Left cardiac atrium (tissue), 4 donors: ENCODE data around the gene GALNT11. TPM values are rescaled to one million over a fixed set of nuclear protein-coding genes. Genes with fewer than 3 reads are reported as not detected.
"Not testable (repeated sequence)": the region's sequence is repeated elsewhere in the genome, so short reads cannot be mapped to it uniquely, and the experiment has no call there.

Experiments
- ATAC-seq, 2 donors: fragments of 200-7000 bp; cut with Tn5 transposase; one replicate each; pipeline ENCODE4 v1.9.1; 2020; ENCODE audit warnings: mild to moderate bottlenecking in 2 of 2, moderate library complexity in 2 of 2
- DNase-seq: peaks from one replicate; pipeline ENCODE4 v3.0.0-alpha.2; 2020
- intact Hi-C, 2 donors: fragments of 100-400 bp; cut with DNase I; formaldehyde crosslinking; loops; one replicate each; pipeline versions ENCODE4 v1.14.1 to v1.15.1; 2022 to 2023
- total RNA-seq, 2 donors: library from RNA; stranded (reverse); fragmentation: NEBNext Ultra II Directional; extraction: Animal tissue kit (Norgen Biotek cat#: 25700); gene quantifications; one replicate each; pipeline ENCODE4 v1.2.1, GENCODE V29; 2021
- donor health status: DM: no; HTN: yes; CAD: no.
- donor health status: DM: no; HTN: yes; CAD: no; lungs with severe emphysema.
- donor health status: DM: yes; HTN: yes; CAD: no.
- donor health status: Dilated cardiomyopathy.

GALNT11 gene
- total RNA-seq, 2 donors from 2014 or later, result 24.3 to 24.5 TPM

GRCh38 chr7:152025937-152026890, 740 bp downstream of the GALNT11 start:
- no peak for DNase-seq
- intact Hi-C loops, result no loop called here
- ATAC-seq, result no peak

GRCh38 chr7:152027491-152028365, 2.3 kb downstream of the GALNT11 start:
- ATAC-seq, DNase-seq, intact Hi-C loops: not testable (repeated sequence)

GRCh38 chr7:152030059-152030458, 4.6 kb downstream of the GALNT11 start:
- intact Hi-C loops, result loop anchor here in 1 of 2 donors (5.0 kb wide), 1 partner anchor 248 kb away; no protein-coding TSS in a partner anchor
- ATAC-seq, result not testable (repeated sequence)
- DNase-seq, result peak; percentile 65

- DNase-seq, ATAC-seq: not testable (repeated sequence)
- intact Hi-C loops, result loop anchor here in 1 of 2 donors (5.0 kb wide), 1 partner anchor 248 kb away; no protein-coding TSS in a partner anchor
These were observed 5.2 kb downstream of the GALNT11 start for GRCh38 chr7:152030639-152031038.

GRCh38 chr7:152035817-152036216, 10.3 kb downstream of the GALNT11 start:
- ATAC-seq (no peak), DNase-seq (no peak)
- intact Hi-C loops, result no loop called here

GRCh38 chr7:152038410-152038809, 12.9 kb downstream of the GALNT11 start:
- intact Hi-C loops, DNase-seq, ATAC-seq: not testable (repeated sequence)

GRCh38 chr7:152043086-152043485, 17.6 kb downstream of the GALNT11 start:
- ATAC-seq, intact Hi-C loops: not testable (repeated sequence)
- peak; percentile 40 for DNase-seq

- ATAC-seq, DNase-seq, intact Hi-C loops: not testable (repeated sequence)
These were observed 19.4 kb downstream of the GALNT11 start for GRCh38 chr7:152044909-152045308.

GRCh38 chr7:152046531-152046930, 21.1 kb downstream of the GALNT11 start:
- DNase-seq (no peak), ATAC-seq (no peak)
- intact Hi-C loops, result no loop called here

- intact Hi-C loops, result no loop called here
- DNase-seq (no peak), ATAC-seq (no peak)
These were observed 22.6 kb downstream of the GALNT11 start for GRCh38 chr7:152048051-152048450.

- DNase-seq, result no peak
- ATAC-seq, result no peak
- intact Hi-C loops, result no loop called here
These were observed 25.1 kb downstream of the GALNT11 start for GRCh38 chr7:152050547-152050971.

GRCh38 chr7:152051968-152052367, 26.5 kb downstream of the GALNT11 start:
- no peak for ATAC-seq

GRCh38 chr7:152052771-152053170, 27.3 kb downstream of the GALNT11 start:
- intact Hi-C loops, result no loop called here
- DNase-seq (no peak), ATAC-seq (no peak)

More at GRCh38 chr7:152051968-152052367, 26.5 kb downstream of the GALNT11 start:
- intact Hi-C loops, result no loop called here
- no peak for DNase-seq

GRCh38 chr7:152054367-152055230, 29.1 kb downstream of the GALNT11 start:
- ATAC-seq (peak; percentile 78 to 89), DNase-seq (peak; percentile 47)
- intact Hi-C loops, result no loop called here

GRCh38 chr7:152056621-152057274, 31.3 kb downstream of the GALNT11 start:
- no peak for DNase-seq
- ATAC-seq, result no peak
- intact Hi-C loops, result no loop called here

GRCh38 chr7:152059311-152059710, 33.8 kb downstream of the GALNT11 start:
- DNase-seq, result no peak
- intact Hi-C loops, result no loop called here
- no peak for ATAC-seq

GRCh38 chr7:152061086-152061485, 35.6 kb downstream of the GALNT11 start:
- intact Hi-C loops, DNase-seq, ATAC-seq: not testable (repeated sequence)

- intact Hi-C loops, ATAC-seq, DNase-seq: not testable (repeated sequence)
These were observed 37.7 kb downstream of the GALNT11 start for GRCh38 chr7:152063192-152063591.
